Calu3 (cell line): ENCODE data around the gene MYADM. TPM values are rescaled to one million over a fixed set of nuclear protein-coding genes. Genes with fewer than 3 reads are reported as not detected.

Experiments
- BruUV-seq: library from RNA; stranded (reverse); fragments of 400-500 nt; replicated peaks from 2 replicates; lab custom pipeline; 2021; lab: Mats Ljungman, UMichigan
- CTCF ChIA-PET: fragments of 300-600 bp; sonication (Branson Sonifier 250); formaldehyde crosslinking; loops from one replicate; lab custom pipeline; 2022; ENCODE audit warnings: antibody characterized with exemption; lab: Charles Lee
- DNase-seq: peaks from one replicate; pipeline ENCODE4 v3.0.0; 2022
- H3K27ac Mint-ChIP-seq: one replicate; pipeline ENCODE4 v1.8.0; 2022; ENCODE audit warnings: mixed read lengths; ENCODE audit not compliant: unreplicated experiment
- H3K27me3 Mint-ChIP-seq: one replicate; pipeline ENCODE4 v1.8.0; 2022; ENCODE audit warnings: mixed read lengths; ENCODE audit not compliant: unreplicated experiment
- H3K36me3 Mint-ChIP-seq: one replicate; pipeline ENCODE4 v1.8.0; 2022; ENCODE audit warnings: mild to moderate bottlenecking, moderate library complexity, mixed read lengths; ENCODE audit not compliant: insufficient read depth, unreplicated experiment
- H3K4me1 Mint-ChIP-seq: one replicate; pipeline ENCODE4 v1.8.0; 2022; ENCODE audit warnings: mild to moderate bottlenecking, low read depth, mixed read lengths; ENCODE audit not compliant: unreplicated experiment
- H3K4me3 Mint-ChIP-seq: one replicate; pipeline ENCODE4 v1.8.0; 2022; ENCODE audit warnings: mild to moderate bottlenecking, low read depth, moderate library complexity, mixed read lengths; ENCODE audit not compliant: unreplicated experiment
- H3K9me3 Mint-ChIP-seq: one replicate; pipeline ENCODE4 v1.8.0; 2022; ENCODE audit warnings: low read depth, mixed read lengths; ENCODE audit not compliant: unreplicated experiment
- CTCF ChIP-seq: fragments of 200-600 bp; IDR thresholded peaks from one replicate; pipeline ENCODE4 v1.8.0; 2022; ENCODE audit warnings: antibody characterized with exemption; ENCODE audit not compliant: unreplicated experiment
- intact Hi-C: fragments of 100-400 bp; cut with micrococcal nuclease; formaldehyde crosslinking; loops from one replicate; pipeline ENCODE4 v1.10.0; 2022; ENCODE audit not compliant: unreplicated experiment
- total RNA-seq: library from RNA; stranded (reverse); gene quantifications from 2 replicates; pipeline ENCODE4 v1.2.3, GENCODE V29; 2022

MYADM gene
- total RNA-seq, 1 experiment from 2014 or later, result 464 TPM

DNA sequence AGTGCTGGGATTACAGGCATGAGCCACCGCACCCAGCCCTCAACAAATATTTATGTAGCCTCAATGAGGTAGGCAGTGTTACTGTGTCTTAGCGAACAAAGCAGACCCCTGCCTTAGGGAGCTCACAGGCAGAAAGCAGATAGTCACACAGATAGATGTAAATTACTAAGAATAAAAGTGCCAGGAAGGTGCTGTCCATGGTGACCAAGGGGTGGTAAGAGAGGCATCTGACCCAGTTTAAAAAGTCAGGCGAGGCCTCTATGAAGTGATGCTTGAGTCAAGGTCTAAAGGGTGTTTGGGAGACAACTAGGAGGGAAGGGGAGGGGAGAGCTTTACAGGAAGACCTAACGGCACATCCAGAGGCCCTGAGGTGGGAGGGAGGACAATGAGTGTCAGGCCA lies 29.0 kb downstream of the MYADM start:
- H3K36me3 Mint-ChIP-seq, result peaks cover 75% of the 10 kb centered on the region
- DNase-seq, result no peak
- TF ChIP-seq CTCF, result no peak
- peaks cover 8% of the 10 kb centered on the region for H3K4me1 Mint-ChIP-seq
- H3K27me3 Mint-ChIP-seq, result no peaks in the 10 kb centered on the region
- CTCF ChIA-PET, result no interaction called here
- intact Hi-C loops, result no loop called here
- H3K4me3 Mint-ChIP-seq, result no peak overlapping the region
- H3K27ac Mint-ChIP-seq, result no peak overlapping the region
- no TSS peak for BruUV-seq
- H3K9me3 Mint-ChIP-seq, result no peaks in the 10 kb centered on the region

- intact Hi-C loops, result no loop called here
Observed at GRCh38 chr19:53897459-53897858, 29.8 kb downstream of the MYADM start.

DNA sequence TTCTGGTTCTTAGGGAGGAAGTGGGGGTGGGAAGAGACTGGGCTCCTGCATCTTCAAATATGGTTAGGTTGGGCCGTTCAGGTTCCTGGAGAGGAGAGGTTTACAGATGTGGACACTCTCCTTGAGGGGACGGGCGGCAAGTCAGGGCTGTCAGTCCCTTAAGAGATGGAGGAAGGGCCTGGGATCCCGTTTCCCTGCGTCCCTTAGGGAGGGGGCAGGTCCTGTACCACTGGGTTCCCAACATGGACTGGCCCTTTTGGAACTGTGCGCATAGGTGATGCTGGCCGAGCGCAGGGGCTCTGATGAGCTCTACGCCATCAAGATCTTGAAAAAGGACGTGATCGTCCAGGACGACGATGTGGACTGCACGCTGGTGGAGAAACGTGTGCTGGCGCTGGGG lies 30.5 kb downstream of the MYADM start:
- H3K27me3 Mint-ChIP-seq, result no peaks in the 10 kb centered on the region
- TF ChIP-seq CTCF, result no peak
- CTCF ChIA-PET, result no interaction called here
- intact Hi-C loops, result no loop called here
- H3K36me3 Mint-ChIP-seq, result peaks cover 74% of the 10 kb centered on the region
- H3K4me1 Mint-ChIP-seq, result peaks cover 8% of the 10 kb centered on the region
- DNase-seq, result no peak
- no peak overlapping the region for H3K4me3 Mint-ChIP-seq
- no peak overlapping the region for H3K27ac Mint-ChIP-seq
- no peaks in the 10 kb centered on the region for H3K9me3 Mint-ChIP-seq
- BruUV-seq, result no TSS peak

More at GRCh38 chr19:53897459-53897858, 29.8 kb downstream of the MYADM start:
- CTCF ChIA-PET, result no interaction called here
- H3K9me3 Mint-ChIP-seq, result no peaks in the 10 kb centered on the region
- no TSS peak for BruUV-seq
- peaks cover 74% of the 10 kb centered on the region for H3K36me3 Mint-ChIP-seq
- no peaks in the 10 kb centered on the region for H3K27me3 Mint-ChIP-seq
- peaks cover 8% of the 10 kb centered on the region for H3K4me1 Mint-ChIP-seq
- no peak overlapping the region for H3K4me3 Mint-ChIP-seq
- no peak for DNase-seq
- no peak for TF ChIP-seq CTCF
- H3K27ac Mint-ChIP-seq, result no peak overlapping the region

- intact Hi-C loops, result no loop called here
- Mint-ChIP-seq H3K9me3 (no peaks in the 10 kb centered on the region), H3K36me3 (peaks cover 72% of the 10 kb centered on the region), H3K27ac (no peak overlapping the region), H3K27me3 (no peaks in the 10 kb centered on the region), H3K4me1 (peaks cover 8% of the 10 kb centered on the region), H3K4me3 (no peak overlapping the region)
- no peak for DNase-seq
- no peak for TF ChIP-seq CTCF
- no TSS peak for BruUV-seq
- CTCF ChIA-PET, result no interaction called here
Observed at GRCh38 chr19:53898636-53899341, 31.1 kb downstream of the MYADM start.
